Activated naive CD4-positive, alpha-beta T cell treated with anti-CD3 and anti-CD28 coated beads, Interleukin-2, amount 50 U/mL, for 16 hours (primary cell): Measurements from ENCODE around the gene KATNBL1.
"Not testable (repeated sequence)": the region's sequence is repeated elsewhere in the genome, so short reads cannot be mapped to it uniquely, and the experiment has no call there.

Source experiments
- DNase-seq: peaks from one replicate; pipeline ENCODE4 v3.0.0-alpha.2; 2020

Gene KATNBL1

DNA sequence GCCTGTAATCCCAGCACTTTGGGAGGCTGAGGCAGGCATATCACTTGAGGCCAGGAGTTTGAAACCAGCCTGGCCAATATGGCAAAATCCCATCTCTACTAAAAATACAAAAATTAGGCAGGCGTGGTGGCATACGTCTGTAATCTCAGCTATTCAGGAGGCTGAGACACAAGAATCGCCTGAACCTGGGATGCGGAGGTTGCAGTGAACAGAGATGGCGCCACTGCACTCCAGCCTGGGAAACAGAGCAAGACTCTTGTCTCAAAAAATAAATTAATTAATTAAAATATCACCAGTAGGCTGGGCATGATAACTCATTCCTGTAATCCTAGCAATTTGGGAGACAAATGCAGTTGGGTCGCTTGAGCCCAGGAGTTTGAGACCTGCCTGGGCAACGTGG lies 16.6 kb downstream of the KATNBL1 start:
- not testable (repeated sequence) for DNase-seq

DNA sequence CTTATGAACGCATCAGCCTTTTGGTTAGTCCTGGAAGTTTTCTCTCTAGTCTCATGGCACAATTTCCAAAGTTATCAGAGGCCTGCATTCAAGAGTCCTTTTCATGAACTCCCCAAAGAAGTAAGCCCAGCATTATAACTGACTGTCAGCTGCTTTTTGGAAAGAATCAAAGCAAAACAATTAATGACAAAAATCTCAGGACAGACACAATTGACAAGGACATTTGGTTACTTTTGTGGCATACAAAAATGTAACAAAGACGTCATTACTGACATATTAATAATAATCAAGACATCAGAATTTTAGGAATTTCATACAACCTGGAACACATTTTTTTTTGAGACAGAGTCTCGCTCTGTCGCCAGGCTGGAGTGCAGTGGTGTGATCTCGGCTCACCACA lies 21.2 kb downstream of the KATNBL1 start:
- DNase-seq: no peak

DNA sequence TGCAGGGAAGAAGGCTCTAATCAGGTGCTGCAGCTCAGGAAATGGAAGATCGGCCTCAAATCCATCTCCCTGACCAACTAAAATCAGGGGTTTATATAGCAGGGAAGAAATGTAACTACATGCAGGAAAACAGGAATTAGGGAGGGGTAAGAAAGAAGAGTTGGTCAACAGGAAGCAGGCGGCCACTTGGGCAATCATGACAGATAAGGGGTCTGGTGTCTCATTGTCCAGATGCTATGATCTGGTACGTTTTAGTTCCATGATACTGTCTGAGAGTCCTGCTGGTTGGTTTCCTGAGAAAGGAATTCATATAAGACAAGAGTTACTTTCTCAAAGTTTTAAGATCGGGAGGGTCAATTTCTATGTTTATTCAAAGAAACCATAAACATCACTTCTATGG lies 24.2 kb downstream of the KATNBL1 start:
- no peak for DNase-seq

DNA sequence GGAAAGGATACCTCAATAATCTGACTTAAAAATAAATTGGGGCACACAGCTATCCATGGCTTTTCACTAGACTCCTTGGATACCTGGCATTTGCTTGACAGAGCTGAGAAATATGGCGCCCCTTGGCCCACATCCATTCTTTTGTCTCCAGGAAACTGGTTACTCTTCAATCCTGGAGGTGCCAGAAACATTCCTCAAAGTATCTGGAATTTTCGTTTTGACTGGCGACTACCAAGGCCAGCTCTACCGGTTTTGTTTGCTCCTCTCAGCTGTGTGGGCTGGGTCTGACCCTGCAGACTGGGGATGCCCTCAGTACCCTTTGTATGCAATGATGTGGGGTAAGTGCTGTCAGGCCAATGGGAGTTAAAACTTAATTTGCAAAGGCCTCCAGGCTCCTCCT lies 27.0 kb downstream of the KATNBL1 start:
- no peak for DNase-seq

DNA sequence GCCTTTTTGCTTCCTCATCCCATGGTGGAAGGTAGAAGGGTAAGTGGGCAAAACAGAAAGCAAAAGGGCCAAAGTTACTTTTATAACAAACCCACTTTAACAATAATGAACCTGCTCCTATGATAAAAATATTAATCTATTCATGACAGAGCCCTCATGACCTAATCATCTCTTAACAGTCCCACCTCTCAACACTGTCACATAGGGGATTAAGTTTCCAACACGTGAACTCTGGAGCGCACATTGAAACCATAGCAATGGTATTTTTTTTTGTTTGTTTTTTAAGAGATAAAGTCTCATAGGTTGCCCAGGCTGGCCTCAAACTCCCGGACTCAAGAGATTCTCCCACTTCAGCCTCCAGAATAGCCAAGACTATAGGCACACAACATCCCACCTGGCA lies 30.7 kb downstream of the KATNBL1 start:
- no peak for DNase-seq

DNA sequence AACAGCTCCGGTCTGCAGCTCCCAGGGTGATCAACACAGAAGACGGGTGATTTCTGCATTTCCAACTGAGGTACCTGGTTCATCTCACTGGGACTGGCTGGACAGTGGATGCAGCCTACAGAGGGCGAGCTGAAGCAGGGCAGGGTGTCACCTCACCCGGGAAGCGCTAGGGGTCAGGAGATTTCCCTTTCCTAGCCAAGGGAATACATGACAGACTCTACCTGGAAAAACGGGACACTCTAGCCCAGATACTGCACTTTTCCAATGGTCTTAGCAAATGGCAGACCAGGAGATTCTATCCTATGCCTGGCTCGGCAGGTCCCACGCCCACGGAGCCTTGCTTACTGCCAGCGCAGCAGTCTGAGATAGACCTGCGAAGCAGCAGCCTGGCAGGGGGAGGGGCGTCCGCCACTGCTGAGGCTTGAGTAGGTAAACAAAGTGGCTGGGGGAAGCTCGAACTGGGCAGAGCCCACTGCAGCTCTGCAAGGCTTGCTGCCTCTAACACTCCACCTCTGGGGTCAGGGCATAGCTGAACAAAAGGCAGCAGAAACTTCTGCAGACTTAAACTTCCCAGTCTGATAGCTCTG lies 43.8 kb downstream of the KATNBL1 start:
- not testable (repeated sequence) for DNase-seq

DNA sequence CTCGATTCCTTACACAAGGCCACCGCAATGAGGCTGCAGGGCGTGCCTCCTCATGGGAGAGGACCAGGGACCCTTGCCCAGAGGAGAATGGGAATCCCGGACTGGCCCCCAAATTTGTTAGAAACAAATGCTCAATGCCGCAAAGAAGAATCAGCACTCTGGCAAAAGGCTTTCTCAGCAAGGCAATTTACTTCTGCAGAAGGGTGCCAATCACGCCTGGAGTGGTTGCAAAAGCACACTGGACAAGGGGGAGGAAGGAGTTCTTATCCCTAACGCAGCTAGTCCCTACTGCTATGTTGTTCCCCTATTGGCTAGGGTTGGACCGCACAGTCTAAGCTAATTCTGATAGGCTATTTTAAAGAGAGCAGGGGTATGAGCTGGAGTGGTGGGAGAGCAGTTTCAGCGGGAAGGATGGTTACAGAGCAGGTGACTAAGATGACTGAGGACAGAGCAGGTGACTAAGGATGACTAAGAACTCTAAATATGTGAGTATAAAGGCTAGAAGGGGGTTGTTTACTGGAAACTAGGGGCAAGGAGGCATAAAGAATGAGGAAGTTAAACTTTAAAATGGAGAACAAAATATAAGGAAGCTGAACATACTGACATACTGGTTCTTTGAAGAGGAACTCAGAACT lies 48.5 kb downstream of the KATNBL1 start:
- no peak for DNase-seq

DNA sequence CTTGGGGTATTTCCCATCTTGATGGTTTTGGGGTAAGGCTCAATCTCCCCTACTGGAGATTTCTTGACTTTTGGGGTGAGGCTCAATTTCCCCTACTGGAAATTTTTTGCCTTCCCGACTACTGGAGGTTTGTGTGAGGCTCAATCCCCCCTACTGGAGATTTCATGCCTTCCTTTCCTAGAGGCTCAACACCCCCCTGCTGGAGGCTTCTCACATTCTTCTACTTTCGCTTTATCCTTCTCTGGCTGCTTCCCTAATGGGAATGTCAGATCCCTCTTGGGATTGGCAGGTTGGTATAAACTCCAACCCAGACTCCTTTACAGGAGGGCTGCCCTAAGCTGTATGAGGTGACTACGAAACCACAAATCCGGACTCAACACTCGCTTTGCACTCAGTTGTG lies 49.2 kb downstream of the KATNBL1 start:
- DNase-seq: no peak

DNA sequence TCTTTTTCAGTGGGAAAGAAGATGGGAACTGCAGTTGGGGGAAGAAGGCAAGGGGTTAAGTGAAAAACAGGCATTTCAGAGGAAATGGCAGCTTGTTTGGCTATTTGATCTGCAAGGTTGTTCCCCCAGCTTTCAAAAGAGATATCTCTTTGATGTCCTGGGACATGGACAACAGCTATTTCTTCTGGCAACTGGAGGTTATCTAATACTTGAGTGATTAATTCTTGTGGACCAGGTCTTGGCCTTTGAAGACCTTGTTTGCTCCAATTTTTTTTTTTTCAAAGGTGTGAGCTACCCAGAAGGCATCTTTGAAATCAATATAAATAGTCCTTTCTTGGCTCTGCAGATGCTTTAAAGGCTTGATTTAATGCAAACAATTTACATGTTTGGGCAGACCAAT lies 51.5 kb downstream of the KATNBL1 start:
- DNase-seq: no peak

DNA sequence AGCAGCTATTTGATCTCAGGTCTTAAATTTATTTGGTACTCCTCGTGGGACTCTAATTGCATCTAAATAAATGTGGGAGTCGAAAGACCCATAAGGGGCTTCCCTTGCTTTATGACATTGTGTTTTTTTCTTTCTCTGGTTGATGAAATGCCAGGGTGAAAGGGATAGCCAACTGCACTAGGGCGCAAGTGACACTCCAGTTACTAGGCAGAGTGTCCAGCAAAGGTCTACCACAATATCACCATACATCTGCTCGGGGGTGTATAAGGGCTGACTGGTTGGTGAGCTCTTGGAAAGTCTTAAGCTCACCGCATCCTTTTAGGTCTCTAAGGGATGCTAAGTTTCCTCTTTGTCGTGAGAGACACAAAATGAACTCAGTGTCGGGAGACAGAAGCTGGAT lies 54.0 kb downstream of the KATNBL1 start:
- no peak for DNase-seq

DNA sequence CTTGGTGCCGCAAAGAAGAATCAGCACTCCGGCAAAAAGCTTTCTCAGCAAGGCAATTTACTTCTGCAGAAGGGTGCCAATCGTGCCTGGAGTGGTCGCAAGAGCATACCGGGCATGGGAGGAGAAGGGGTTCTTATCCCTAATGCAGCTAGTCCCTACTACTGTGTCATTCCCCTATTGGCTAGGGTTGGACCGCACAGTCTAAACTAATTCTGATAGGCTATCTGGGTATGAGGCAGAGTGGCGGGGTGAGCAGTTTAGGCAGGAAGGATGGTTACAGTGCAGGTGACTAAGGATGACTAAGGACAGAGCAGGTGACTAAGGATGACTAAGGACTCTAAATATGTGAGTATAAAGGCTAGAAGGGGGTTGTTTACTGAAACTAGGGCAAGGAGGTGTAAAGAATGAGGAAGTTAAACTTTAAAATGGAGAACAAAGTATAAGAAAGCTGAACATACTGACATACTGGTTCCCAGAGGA lies 55.1 kb downstream of the KATNBL1 start:
- DNase-seq: no peak

DNA sequence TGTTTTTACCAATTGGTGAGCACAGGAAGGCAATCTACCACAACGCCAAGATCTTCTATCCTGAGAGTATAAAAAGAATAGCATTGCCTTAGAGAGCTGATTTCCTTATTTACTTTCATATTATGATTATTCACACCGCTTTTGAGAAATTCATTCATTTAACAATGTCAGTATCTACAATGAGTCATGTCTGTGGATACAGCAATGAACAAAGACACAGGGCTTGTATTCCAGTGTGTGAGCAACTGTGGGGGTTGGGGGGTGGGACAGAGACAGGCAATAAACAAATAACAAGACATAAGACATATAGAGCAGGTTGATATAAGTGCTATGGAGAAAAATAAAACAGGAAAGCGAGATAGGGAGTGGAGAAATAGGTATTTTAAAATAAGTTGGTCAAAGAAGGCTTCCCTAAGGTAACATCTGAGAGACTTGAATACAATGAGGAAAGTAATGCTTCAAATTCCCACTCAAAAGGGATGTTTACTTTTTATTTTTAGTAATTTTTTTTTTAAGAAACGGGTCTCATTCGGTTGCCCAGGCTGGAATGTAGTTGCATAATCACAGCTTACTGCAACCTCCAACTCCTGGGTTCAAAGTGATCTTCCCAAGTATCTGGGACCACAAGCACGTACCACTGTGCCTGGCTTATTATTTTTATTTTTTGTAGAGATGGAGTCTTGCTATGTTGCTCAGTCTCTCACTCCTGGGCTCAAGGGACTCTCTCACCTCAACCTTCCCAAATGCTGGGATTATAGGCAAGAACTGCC lies 62.3 kb downstream of the KATNBL1 start:
- DNase-seq: no peak

DNA sequence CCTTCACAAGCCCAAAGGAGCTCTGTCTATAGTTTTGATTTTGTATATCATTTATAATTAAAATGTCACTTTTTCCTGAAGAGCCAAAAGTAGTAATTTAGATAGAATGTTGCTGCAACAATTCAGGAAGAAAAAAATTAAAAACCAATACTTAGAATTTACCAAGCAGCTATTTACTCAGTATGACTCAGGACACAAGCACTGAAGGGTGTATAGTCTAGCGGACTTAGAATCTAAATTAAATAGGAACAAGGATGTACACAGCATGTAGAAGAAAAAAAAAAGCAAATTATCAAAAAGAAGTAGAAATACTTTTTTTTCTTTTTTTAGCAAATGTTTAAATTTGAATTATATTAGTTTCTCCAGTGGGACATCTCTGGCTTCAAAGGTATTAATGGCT lies 76.4 kb downstream of the KATNBL1 start:
- DNase-seq: no peak

DNA sequence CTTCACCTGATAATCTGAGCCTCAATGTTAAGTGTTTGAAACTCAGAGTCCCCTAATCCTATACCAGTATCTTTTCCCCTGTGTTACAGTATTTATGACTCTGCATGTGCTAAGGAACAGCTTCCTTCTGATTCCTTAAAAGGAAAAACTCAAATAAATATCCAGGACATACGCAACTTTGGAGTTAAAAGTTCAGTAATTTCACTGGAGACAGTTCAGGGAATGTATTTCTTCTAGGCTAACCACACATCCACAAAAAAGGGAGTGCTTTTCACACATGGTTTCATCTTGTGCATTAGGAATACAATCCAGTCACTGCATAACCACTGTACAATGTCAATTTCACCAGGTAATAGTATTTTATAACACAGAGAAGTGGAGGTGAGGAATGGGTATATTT lies 77.0 kb downstream of the KATNBL1 start:
- no peak for DNase-seq

DNA sequence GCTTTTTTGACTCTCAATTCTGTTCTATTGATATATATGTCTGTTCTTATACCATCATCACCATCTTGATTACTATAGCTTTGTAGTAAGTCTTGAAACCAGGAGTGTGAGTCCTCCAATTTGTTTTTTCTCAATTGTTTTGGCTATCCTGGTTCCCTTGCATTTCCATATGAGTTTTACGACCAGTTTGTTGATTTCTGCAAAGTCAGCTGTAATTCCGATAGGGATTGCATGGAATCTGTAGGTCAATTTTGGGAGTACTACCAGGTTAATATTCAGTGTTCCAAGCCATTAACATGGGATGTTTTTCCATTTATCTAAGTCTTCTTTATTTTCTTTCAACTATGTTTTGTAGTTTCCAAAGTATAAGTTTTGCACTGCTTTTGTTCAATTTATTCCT lies 81.0 kb downstream of the KATNBL1 start:
- no peak for DNase-seq

DNA sequence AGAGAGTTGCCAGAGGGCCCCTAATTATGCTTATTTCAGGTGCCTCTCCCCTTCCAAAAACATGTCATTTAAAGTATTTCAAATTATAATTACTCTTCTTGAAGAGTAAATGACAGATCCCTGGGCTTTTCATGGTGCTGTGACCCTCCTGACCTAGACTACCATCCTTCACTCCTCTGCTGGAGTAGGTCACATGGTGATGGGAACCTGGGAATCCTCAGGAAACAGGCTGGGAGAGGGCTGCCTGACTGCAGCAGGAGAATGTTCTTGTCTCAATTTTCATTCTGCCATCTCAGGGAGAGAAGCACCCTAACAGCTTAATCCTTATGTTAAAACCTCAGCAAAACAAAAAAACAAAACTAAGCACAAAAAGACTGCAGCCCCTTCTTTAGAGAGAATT lies 83.4 kb downstream of the KATNBL1 start:
- DNase-seq: no peak

DNA sequence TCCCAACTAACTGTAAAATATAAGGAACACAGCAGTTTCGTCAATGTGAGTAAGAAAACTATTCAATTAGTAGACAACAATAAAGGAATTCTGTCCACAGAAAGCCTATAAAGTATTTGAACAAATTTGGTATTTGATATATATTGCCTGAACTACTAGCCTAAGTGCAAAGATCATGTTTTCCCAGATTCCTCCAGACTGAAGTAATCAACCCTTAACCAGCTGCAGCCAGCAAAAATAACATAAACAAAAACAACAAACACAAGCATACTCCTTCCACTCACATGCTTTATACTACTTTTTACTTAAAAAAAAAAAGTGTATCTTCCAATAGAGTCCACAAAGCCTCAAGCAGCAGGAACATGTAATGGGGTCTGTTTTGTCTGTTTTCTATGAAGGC lies 84.0 kb downstream of the KATNBL1 start:
- no peak for DNase-seq

DNA sequence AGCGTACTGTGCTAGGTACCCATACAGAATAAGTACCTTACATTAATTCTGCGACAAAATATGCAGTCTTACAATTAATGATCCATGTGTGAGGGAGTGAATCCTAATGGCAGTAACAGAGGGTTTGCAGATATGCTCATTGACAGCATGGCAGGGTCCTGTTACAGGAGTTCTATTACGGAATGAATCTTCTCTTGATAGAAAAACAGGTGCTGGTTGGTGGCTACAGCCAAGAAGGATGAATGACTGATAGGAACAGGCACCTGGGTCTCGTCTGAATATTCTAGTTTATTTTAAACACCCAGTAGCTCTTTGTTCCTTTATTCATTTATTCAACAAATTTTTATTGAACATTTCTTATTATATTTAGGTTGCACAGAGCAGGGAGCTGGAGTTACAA lies 85.2 kb downstream of the KATNBL1 start:
- DNase-seq: no peak

DNA sequence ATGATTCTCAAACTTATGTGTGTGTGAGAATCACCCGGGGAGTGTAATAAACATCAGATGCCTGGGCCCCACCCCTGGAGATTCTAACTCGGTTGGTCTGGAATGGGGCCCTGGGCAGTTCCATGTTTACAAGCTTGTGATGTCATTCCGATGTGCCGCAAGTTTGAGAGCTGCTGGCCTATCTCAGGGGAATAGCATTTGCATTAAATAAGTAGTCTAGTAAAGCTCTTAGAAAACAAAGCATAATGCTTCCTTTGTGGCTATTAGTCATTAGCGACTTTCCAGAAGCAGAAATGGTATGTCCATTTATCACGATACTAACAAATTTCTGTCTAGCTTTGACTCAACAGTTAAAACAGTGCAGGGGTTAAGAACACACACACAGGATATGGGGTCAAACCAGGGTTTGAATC lies 87.1 kb downstream of the KATNBL1 start:
- no peak for DNase-seq

DNA sequence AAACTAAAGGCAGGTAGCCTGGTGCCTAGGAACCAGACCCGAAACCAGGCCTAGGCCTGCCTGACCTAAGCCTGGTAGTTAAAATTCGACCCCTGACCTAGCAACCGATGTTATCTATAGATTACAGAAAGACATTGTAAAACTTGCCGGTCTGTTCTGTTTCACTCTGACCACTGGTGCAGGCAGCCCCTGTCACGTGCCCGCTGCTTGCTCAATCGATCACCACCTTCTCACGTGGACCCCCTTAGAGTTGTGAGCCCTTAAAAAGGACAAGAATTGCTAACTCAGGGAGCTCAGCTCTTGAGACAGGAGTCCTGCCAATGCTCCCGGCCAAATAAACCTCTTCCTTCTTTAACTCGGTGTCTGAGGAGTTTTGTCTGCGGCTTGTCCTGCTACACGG lies 88.1 kb downstream of the KATNBL1 start:
- DNase-seq: not testable (repeated sequence)

DNA sequence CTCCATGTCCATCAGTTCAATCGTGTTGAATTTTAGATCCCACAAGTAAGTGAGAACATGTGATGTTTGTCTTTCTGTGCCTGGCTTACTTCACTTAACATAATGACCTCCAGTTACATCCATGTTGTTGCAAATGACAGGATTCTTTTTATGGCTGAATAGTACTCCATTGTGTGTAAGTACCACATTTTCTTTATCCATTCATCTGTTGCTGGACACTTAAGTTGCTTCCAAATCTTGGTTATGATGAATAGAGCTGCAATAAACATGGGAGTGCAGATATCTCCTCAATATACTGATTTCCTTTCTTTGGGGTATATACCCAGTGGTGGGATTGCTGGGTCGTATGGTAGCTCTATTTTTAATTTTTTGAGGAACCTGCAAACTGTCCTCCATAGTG lies 89.5 kb downstream of the KATNBL1 start:
- not testable (repeated sequence) for DNase-seq

DNA sequence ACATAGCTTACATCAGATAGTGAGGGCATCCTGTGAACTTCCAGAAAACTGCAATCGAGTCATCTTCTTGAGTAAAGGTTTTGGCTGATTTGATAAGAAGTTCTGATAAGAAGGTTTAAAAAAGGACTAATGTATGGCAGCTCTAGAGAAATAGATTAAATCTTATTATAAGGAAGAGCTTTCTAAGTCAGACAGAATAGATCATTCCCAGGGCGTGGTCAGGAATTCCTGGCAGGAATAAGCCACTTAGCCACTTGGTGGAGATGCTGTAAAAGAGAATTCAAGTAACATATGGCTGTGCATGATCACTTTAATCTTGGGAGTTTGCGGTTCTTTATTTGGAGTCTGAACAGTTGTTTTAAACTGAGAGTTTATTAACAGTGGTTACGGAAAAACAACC lies 90.6 kb downstream of the KATNBL1 start:
- no peak for DNase-seq

DNA sequence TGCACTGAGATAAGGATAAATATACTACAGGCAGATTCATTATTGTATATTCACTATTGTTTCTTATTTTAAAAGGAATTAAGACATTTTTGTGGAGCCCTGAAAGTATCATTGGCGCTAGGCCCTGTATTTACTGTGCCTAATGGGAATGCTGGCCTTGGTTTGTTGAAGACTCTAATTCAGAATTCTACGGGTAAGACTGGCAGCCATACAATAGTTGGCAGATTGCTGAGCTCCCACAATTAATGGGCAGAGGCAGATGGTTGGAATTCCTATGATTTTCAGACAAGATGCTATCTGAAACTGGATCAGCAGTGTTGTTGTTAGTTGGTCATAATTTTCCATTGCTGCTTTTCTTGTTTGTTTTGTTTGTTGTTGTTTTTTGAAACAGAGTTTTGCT lies 93.3 kb downstream of the KATNBL1 start:
- no peak for DNase-seq

DNA sequence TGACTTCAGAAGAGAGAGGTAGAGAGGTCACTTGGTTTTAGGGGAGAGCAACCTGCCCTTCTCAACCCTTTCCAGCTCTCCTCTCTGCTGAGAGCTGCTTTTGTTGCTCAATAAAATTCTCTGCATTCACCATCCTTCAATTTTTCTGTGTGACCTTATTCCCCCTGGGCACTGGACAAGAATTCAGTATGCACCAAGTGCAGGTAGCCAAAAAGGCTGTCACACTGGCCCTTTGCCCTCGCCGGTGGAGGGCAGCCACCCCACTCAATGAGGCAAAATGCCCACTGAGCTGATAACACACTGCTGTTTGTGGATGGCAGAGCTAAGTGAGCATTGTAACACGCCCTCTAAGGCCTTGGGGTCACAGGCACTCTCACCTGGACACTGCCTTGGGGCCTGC lies 95.2 kb downstream of the KATNBL1 start:
- no peak for DNase-seq
